HG02642 (cell line): ENCODE results near the gene CHRD.

Source experiments
- ATAC-seq: cut with Tn5 transposase; IDR thresholded peaks from one replicate; pipeline ENCODE4 v1.9.1; 2021; ENCODE audit warnings: mild to moderate bottlenecking; ENCODE audit not compliant: unreplicated experiment, poor library complexity

The CHRD gene

DNA sequence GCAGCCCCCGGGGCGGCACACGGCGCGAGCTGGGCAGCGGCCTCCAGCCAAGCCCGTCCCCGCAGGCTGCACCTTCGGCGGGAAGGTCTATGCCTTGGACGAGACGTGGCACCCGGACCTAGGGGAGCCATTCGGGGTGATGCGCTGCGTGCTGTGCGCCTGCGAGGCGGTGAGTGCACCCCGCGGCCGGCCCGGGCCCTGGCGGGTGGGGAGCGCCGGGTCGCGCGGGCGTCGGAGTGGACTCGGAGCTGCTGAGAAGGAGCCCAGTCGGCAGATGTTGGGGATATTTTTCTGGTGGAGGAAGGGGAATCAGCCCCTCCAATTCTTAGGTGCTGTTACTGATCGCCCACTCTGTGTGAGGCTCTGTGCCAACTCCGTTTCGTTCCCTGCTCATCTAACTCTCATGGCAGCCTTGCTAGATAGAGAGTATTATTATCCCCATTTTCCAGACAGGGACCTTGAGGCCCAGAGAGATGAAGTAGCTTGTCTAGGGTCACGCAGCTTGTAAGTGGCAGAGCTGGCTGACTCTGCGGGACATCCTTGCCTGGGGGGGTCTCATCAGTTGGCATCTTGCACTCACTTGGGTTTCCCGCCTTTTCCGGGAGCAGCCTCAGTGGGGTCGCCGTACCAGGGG lies 890 bp downstream of the CHRD start:
- no peak for ATAC-seq

DNA sequence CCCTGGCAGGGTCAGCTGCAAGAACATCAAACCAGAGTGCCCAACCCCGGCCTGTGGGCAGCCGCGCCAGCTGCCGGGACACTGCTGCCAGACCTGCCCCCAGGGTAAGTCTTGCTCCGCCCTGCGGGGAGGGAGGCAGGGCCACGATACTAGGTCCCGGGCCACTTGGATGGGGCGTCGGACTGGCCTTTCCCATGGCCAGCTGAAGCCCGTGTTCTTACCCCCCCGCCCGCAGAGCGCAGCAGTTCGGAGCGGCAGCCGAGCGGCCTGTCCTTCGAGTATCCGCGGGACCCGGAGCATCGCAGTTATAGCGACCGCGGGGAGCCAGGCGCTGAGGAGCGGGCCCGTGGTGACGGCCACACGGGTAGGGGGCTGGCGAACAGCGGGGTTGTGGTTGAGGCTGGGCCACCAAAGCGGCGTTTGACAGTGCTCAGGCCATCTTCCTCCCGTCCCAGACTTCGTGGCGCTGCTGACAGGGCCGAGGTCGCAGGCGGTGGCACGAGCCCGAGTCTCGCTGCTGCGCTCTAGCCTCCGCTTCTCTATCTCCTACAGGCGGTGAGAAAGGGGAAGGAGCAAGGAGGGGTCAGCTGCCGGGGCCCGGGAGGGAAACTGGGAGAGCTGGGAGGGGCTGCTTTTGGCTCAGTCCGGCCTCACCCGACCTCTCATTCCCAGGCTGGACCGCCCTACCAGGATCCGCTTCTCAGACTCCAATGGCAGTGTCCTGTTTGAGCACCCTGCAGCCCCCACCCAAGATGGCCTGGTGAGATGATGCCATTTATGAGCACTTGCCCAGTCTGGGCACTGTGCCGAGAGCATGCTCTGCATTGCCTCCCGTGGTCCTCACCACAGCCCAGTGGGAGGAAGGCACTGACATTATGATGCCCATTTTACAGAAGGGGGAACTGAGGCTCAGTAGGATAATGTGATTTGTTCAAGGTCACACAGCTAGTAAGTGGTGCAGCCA lies 1.7 kb downstream of the CHRD start:
- no peak for ATAC-seq

DNA sequence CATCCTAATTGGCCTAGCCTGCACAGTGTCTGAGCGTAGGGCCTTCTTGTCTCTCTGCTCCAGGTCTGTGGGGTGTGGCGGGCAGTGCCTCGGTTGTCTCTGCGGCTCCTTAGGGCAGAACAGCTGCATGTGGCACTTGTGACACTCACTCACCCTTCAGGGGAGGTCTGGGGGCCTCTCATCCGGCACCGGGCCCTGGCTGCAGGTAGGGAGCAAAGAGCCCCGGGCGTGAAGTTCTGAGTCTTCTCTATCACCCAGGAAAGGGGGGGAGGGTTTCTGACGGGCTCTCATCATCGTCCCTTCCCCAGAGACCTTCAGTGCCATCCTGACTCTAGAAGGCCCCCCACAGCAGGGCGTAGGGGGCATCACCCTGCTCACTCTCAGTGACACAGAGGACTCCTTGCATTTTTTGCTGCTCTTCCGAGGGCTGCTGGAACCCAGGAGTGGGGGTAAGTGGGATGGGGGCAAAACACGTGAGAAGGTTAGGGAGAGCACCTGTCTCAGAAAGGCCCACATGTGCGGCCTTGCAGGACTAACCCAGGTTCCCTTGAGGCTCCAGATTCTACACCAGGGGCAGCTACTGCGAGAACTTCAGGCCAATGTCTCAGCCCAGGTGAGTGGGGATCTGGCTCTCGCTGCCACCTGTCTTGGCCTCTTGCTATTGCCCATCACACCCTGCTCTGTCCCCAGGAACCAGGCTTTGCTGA lies 2.6 kb downstream of the CHRD start:
- no peak for ATAC-seq

DNA sequence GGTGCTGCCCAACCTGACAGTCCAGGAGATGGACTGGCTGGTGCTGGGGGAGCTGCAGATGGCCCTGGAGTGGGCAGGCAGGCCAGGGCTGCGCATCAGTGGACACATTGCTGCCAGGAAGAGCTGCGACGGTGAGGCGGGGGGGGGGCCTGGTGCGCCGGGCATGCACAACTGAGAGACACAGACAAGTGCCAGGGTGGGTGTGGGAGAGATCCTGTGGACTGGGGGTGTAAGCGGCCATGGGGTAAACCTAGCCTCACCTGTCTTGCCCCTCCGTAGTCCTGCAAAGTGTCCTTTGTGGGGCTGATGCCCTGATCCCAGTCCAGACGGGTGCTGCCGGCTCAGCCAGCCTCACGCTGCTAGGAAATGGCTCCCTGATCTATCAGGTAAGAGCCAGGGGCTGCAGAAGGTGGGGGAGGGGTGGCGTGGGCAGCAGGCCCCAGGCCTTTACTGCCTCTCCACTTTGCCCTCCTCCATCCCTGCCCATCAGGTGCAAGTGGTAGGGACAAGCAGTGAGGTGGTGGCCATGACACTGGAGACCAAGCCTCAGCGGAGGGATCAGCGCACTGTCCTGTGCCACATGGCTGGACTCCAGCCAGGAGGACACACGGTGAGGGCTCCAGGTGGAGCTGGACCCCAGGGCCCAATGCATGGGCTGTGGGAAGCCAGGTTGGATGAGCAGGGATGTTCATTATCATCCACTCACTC lies 3.3 kb downstream of the CHRD start:
- ATAC-seq = no peak

DNA sequence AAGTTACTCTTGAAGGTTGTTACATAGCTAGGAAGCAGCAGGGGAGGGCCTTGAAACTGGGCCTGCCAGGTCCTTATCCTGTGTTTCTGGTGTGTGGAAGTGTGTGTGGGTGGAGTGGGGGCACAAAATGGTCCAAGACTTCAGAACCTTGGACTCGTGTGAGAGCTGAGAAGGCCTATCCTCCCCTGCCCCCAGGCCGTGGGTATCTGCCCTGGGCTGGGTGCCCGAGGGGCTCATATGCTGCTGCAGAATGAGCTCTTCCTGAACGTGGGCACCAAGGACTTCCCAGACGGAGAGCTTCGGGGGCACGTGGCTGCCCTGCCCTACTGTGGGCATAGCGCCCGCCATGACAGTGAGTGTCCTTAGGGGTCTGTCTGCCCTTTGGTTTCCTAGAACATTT lies 4.5 kb downstream of the CHRD start:
- ATAC-seq = no peak

DNA sequence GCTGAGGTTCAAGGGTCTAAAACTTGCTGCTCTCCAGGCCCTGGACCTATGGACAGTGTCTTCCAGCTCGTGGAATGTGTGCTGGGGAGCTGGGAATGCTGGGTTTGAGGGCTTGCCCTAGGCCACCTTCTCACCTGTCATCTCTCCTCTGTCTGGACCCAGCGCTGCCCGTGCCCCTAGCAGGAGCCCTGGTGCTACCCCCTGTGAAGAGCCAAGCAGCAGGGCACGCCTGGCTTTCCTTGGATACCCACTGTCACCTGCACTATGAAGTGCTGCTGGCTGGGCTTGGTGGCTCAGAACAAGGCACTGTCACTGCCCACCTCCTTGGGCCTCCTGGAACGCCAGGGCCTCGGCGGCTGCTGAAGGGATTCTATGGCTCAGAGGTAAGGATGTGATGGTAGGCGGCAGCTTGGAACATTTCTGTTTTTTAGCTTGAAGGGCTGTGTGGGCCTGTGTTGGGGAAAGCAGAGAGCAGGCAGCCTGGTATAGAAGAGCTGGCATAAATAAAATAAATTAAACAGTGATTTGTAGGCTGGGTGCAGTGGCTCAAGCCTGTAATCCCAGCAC lies 5.1 kb downstream of the CHRD start:
- ATAC-seq = no peak

DNA sequence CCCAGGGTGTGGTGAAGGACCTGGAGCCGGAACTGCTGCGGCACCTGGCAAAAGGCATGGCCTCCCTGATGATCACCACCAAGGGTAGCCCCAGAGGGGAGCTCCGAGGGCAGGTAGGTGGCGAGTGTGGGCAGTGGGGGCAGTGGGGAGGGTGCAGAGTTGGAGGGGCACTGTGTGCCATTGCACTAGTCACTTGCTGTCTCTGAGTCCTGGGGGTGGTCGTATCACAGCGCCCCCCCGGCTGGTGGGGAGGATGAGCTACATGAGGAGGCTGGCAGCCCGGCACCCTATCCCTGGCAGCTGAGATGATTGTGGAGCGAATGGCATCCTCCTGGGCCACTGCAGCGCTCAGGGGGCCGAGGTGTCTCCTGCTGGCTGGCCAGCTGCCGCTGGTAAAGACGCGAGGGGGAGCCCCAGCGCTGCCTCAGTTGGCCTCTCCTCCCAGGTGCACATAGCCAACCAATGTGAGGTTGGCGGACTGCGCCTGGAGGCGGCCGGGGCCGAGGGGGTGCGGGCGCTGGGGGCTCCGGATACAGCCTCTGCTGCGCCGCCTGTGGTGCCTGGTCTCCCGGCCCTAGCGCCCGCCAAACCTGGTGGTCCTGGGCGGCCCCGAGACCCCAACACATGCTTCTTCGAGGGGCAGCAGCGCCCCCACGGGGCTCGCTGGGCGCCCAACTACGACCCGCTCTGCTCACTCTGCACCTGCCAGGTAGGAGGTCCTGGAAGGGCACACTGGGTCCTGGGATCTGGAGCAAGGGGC lies 6.4 kb downstream of the CHRD start:
- ATAC-seq = no peak

DNA sequence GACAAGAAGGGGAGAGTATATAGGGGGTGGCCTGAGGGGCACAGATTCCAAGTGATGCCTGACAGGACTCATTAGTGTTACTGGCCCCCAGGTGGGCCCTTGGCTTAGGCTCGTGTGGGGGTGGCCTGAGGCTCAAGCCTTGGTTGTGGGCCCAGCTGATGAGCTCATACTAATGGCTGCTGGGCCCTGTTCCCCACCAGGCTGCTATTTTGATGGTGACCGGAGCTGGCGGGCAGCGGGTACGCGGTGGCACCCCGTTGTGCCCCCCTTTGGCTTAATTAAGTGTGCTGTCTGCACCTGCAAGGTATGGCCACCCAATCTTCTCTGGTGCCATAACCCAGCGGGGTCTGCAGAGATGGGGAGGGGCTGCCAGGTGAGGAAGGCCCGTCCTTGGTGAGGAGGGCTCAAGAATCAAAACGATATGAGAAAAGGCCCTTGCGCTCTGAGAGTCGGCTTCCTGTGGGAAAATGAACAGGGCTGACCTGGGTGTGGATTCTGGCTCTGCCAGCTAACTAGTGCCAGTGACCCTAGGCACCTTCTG lies 7.4 kb downstream of the CHRD start:
- ATAC-seq = no peak

DNA sequence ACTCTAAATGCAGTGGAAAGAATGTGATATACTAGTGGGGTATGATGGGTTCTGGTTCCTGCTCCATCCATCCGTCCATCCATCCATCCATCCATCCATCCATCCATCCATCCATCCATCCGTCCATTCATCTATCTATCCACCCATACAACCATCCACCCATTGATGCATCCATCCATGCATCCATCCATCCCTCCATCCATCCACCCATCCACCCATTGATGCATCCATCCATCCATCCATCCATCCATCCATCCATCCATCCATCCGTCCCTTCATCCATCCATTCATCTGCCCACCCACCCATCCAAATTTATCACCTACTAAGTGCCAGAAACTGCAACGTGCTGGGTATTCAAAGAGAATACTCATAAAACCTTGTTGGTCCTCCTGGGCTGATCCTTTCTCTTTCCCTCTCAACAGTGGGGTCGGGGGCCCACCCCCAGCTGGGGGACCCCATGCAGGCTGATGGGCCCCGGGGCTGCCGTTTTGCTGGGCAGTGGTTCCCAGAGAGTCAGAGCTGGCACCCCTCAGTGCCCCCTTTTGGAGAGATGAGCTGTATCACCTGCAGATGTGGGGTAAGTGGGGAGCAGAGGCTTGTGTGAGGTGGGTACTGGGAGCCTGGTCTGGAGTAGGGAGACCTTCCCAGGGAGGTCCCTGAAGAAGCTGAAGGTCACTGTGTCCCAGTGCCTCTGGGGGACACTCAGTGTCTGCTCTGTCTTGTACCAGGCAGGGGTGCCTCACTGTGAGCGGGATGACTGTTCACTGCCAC lies 8.5 kb downstream of the CHRD start:
- ATAC-seq = no peak

DNA sequence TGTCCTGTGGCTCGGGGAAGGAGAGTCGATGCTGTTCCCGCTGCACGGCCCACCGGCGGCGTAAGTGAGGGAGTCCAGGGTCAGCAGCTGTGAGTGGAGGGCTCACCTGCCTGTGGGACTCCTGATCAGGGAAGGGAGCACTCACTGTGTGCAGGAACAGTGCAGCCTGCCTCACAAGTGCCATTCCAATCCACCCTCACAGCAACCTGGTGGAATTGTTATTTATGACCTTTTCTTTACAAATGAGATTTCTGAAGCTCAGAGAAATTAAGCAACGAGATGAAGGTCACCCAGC lies 9.0 kb downstream of the CHRD start:
- no peak for ATAC-seq

DNA sequence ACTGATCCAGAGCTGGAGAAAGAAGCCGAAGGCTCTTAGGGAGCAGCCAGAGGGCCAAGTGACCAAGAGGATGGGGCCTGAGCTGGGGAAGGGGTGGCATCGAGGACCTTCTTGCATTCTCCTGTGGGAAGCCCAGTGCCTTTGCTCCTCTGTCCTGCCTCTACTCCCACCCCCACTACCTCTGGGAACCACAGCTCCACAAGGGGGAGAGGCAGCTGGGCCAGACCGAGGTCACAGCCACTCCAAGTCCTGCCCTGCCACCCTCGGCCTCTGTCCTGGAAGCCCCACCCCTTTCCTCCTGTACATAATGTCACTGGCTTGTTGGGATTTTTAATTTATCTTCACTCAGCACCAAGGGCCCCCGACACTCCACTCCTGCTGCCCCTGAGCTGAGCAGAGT lies 9.5 kb downstream of the CHRD start:
- ATAC-seq = no peak

DNA sequence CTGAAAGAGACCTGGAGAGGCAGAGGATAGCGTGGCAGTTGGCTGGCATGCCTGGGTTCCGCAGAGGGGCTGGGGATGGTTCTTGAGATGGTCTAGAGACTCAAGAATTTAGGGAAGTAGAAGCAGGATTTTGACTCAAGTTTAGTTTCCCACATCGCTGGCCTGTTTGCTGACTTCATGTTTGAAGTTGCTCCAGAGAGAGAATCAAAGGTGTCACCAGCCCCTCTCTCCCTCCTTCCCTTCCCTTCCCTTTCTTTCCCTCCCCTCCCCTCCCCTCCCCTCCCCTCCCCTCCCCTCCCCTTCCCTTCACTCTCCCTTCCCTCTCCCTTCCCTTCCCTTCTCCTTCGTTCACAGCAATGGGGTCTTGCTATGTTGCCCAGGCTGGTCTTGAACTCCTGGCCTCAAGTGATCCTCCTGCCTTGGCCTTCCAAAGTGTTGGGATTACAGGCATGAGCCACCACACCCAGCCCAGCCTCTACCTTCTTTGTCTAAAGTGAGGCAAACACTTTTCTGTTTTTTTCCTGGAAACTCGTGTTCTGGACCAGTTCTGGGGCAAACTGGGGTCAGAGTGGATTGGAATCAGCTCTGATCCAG lies 10.2 kb downstream of the CHRD start:
- ATAC-seq = no peak

DNA sequence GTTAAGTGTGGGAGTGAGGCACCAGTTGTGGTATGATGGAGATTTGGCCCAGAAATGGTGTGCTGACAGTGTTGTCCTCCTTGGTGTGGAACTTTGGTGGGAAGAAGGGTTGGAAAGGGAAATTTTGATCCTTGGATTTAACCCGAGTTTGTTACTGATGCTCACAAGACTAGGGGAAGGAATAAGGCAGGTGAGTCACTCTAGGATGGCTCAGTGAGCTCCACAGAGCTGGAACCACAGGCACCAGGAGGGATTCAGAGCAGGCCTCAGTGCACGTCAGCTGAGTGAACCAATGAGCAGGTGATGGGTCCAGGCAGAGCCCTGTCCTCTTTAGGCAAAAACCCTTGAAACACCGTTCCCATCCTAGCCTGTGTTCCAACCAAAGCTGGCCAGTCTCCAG lies 11.4 kb downstream of the CHRD start:
- no peak for ATAC-seq

DNA sequence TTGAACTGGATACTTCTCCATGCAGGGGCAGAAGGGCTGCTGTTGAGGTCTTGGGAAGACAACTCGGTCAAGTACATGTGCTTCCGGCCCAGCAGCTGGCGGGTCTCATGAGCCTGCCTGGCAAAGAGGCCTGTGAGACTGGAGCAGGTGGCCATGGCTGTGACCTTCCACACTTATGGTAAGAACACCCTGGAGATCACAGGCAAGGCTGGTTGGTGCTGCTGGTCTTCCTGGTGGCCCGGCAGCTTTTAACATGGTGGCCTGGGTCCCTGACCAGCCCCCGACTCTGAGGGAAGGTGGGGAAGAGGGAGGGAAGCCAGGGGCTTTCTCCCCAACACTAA lies 15.4 kb downstream of the CHRD start:
- no peak for ATAC-seq

DNA sequence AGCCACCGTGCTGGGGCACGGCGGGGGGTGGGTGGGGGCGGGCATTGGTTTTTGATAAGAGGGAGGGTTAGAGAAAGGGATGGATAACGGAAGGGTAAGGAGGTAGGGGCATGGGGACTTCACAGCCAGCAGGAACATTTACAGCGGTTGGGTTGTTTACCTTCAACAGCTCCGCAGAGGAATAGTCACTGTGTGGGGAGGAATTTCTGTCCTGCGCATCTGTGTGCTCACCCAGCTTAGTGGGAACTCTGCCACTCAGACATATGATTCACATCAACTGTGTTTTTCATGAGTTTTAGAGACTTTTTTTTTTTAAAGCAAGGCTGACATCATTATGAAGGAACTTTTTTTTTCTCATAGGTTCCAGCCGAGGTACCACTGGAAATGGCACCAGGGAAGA lies 19.6 kb downstream of the CHRD start:
- ATAC-seq = no peak

DNA sequence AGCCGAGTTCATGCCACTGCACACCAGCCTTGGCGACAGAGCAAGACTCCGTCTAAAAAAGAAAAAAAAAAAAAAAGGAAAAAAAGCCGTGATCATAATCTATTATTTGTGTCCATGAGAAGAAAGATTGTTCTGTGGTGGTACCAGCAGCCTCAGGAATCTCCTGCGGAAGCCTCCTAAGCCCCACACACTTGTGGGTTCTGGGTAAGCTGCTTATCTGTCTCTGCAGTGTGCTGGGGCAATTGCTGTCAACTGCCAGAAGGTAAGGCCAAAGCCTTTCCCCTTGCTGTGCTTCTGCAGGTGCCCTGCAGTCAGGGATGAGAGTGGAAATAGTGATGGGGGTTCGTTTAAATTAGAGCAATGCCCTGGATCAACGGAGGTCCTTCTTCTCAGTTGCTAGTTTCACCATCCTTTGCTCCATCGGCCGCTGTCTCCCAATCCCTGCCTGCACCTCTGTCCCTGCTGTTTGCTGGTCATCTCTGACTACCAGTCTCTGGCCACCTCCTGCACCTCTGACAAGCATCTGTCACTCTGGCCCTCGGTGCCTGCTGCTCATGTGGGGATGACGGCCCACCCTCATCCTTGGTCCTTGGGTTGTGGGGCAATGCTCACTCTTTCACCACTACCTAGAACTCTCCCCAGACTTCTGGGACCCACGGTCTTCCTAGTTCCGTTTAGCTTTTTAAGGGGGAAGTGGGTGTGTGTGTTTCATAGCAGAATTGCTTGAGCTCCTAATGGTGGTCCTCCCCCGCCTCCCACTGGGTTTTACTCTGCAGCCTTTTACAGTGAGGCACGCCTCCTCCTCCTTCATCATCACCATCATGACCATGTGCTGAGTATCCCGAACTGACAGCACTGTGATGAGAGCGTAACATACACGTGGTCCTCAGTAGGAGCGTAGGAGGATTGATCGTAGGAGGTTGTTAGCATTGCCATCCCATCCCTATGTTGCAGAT lies 25.5 kb downstream of the CHRD start:
- no peak for ATAC-seq

DNA sequence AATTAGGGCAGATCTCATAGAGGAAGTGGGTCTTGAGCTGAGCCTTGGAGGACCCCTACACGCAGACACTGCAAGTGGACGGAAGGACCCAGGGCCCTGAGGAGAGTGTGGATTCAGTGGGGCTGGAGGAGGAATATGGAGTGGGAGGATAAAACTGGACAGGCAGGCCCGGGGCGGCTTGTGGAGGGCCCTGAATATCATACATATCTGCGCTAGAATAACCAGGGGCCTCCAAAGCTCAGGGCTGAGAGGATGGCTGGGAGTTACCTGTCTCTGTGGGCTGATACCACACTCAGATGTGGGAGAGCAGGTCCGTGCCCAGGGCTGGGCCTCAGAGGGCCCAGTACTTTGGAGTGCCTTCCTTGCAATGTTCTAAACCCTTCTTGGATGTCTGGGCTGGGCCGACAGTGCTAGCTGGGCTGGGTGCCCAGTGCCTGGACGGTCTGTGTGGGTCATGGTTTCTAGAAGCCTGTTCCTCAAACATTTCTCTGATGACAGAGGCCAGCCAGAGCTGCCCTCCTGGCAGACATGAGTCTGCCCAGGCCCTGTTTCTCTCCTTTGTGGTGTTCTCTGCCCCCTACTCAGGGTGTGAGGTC lies 29.6 kb downstream of the CHRD start:
- ATAC-seq = no peak
